Inferior parietal cortex (tissue), 1 donor: ENCODE measurements around the gene CCDC28B.
A peak's percentile ranks its signal among the peaks of the same experiment; 100 is the strongest.
"Not testable (repeated sequence)": the region's sequence is repeated elsewhere in the genome, so short reads cannot be mapped to it uniquely, and the experiment has no call there.

Experiments used
- DNase-seq: peaks from one replicate; pipeline ENCODE4 v3.0.0-alpha.2; 2016; ENCODE audit errors: extremely low spot score

Gene CCDC28B

DNA sequence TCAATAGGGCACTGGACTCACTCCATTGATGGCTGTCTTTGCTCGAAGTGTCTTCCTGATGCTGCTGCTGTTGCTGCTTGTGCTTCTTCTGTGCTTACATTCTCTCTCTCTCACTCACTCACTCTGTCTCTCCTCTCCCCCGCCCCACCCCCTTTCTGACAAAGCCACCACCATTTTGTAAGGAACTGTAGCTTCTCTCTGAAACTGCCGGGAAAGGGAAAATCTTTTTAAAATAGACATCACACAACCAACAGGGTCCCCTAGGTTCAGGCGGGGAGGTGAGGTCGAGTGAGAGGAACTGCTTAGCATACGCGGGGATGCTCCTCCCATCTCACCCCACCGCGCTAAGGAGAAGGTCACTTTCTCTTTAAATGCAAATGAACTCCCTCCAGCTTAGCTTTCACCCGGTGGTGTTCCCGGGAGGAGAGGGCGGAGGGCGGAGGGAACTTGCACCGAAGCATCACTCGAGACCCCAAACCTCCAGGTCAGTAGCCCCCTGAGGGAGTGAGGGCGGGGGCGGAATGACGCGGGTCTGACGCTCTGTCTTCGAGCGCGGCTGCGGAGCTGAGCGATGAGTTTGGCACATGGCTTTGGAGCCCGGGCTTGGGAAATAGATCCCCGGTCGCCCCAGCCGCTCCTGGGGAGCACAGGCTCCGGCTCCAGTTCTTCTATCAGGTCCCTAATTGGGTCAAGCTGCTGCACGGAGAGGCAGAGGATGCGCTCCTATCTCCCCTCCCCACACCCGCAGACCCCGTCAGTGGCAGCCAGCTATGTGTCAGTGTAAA lies at the start of gene CCDC28B:
Gene CCDC28B (plus strand): TSS at position 370 of the 785 bp plus-strand sequence. CDS start 1,341 bp downstream, outside the sequence.
- DNase-seq, result peak; percentile 66

DNA sequence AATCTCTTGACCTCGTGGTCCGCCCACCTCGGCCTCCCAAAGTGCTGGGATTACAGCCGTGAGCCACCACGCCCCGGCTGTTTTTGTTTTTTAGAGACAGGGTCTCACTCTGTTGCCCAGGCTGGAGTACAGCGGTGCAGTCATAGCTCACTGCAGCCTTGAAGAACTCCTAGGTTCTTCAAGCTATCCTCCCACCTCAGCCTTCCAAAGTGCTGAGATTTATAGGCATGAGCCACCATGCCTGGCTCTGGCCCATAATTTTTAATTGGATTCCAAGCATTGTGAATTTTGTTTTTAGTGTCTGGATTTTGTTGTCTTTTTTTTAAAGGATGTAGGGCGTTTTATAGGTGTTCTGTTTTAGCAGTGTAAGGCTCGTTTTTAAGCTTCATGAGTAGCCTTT lies 49.5 kb upstream of the CCDC28B start:
- DNase-seq, result no peak

DNA sequence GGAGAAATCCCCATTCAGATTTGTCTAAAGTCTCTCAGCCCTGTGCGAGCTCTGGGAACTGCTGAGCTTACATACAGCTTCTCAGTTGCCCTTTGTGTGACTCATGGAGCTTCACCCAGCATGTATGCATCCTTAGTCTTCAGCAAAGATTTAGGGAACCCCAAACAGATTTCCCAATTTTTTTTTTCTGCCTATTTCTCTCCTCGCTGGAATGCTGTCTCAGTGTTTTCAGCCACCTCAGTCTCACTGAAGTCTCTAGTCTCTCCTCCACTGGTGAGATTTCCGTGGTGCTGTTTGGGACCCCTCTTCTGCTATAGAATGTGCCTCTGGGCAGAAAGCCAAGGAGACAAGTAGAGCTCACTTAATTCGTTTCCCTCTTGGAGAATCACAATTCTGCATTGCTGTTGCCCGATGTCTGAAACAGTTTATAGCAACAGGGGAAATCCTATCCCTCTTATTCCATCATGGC lies 49.0 kb upstream of the CCDC28B start:
- DNase-seq, result no peak

DNA sequence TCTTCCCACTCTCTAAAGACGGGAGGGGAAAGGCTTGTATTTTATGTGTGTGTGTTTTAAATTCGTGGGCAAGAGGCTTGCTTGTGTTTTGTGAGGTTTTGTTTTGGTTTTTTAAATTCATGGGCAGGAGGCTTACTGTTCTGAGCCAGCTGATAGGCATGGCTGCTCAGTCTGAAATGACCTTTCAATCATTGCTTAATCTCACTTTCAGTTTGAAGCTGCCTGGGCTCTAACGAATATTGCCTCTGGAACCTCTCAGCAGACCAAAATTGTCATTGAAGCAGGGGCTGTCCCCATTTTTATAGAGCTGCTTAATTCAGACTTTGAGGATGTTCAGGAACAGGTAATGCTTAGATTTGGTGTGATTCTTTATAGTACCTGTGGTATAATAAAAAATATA lies 41.2 kb upstream of the CCDC28B start:
- no peak for DNase-seq

DNA sequence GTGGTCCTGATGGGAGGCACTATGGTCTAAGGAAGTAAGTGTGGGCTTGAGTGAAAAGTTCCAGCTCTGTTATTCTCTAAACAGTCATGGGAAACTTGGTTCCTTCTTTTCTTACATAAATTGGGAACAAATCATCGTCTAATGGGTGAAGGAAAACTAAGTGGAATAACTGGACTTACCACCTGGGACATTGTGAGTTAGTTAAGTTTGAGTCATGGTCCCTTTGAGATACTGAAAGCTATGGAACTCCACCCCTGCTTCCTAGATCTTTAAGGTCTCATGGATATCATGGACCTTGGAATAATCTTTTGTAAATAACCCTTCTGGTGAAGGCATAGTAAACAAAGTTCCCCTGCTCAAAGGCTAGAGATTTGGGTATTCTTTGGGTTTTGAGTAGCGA lies 37.0 kb upstream of the CCDC28B start:
- no peak for DNase-seq

DNA sequence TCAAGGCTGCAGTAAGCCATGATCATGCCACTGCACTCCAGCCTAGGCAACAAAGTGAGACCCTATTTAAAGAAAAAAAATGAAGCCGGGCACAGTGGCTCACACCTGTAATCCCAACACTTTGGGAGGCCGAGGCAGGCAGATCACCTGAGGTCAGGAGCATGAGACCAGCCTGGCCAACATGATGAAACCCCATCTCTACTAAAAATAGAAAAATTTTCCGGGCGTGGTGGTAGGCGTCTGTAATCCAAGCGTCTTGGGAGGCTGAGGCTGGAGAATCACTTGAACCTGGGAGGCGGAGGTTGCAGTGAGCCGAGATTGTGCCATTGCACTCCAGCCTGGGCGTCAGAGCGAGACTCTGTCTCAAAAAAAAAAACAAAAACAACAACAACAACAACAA lies 34.8 kb upstream of the CCDC28B start:
- not testable (repeated sequence) for DNase-seq

DNA sequence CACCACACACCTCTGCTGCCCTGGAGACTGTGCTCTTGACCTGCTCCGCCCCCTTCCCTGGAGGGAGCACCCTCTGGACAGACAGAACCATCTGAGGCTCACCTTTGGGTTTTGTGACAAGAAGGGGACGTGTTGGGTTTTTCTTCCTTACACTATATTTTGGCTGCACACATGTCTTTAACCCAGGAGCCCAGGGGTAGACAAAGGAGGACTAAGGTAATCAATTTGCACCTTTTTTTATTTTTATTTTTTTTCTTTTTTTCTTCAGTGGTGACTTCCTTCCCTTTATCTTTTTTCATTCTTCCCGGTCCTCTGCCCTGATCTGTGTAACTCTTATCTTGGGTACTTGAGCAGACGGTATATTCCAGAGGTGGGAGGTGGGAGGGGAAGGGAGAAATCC lies 29.4 kb upstream of the CCDC28B start:
- no peak for DNase-seq

DNA sequence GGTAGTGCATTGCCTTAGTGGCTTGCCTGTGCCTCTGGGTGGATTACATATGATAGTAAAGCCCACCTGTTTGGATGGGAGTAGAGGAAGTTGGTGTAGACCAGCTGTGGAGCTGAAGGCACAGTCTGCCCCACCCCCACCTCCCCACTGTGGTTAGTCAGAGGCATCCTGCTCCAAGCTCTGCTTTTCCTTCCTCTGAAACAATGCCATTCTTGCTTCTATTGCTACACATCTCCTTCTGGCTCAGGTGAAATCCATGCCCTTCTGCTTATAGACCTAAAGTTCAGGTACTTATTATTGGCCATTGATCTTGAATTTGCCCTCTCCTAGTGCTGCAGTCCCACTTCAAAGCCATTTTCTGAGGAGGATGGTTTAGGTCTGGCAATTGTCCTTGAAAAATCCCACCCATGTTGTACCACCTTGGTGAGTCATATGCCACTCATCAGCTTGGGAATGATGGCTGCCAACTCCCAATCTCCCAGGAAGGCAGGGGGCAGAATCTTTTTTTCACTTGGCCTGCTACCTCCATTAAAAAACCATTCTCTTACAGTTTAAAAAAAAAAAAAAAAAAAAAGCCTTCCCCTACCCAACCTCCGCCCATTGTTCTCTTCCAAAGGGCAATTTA lies 27.7 kb upstream of the CCDC28B start:
- DNase-seq, result no peak

DNA sequence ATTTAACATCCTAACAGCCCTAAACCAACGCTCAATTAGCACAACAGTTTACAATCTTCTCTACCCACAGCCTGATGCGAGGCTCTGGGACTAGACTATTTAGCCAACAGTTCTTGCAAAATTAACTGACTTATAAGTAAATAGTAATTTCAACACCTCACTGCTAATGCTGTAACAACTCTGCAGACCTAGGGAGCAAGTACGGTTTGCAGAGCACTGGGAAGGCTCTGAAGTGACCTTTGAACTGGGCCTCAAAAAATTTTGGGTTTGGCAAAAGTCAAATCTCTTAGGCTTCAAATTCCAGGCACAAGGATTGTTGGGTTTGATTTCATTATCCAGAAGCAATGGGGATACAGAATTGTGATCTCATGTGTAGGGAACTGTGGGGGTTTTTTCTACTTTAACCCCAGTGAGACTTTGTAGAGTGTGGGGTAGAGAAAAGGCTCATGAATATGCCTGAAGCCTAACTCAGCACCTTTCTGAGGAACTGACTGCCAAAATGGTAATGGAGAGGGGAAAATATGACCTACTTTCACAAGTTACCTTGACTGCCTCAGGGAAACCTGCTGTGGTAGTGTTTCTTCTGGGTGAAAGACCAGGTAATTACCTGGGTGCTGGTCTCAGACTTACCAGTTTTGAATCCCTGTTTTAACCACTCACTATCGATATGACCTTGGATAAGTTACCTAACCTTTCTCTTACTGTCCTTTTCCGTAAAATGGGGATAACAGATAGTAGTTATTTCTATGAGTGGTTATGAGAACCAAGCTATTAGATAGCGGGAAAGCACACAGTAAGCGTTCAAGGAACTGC lies 21.8 kb upstream of the CCDC28B start:
- no peak for DNase-seq

DNA sequence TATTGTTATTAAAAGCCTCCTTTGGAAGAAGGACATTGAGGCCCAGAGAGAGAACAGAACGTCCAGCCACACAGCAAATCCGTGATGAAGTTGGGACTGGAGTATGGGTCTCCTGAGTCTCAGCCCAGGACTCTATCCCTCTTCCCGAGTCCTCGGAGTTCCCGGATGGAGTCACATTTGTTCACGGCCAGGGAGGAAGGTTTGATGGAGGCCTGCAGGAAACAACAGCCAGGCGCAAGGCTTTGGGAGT lies 21.3 kb upstream of the CCDC28B start:
- DNase-seq, result no peak

DNA sequence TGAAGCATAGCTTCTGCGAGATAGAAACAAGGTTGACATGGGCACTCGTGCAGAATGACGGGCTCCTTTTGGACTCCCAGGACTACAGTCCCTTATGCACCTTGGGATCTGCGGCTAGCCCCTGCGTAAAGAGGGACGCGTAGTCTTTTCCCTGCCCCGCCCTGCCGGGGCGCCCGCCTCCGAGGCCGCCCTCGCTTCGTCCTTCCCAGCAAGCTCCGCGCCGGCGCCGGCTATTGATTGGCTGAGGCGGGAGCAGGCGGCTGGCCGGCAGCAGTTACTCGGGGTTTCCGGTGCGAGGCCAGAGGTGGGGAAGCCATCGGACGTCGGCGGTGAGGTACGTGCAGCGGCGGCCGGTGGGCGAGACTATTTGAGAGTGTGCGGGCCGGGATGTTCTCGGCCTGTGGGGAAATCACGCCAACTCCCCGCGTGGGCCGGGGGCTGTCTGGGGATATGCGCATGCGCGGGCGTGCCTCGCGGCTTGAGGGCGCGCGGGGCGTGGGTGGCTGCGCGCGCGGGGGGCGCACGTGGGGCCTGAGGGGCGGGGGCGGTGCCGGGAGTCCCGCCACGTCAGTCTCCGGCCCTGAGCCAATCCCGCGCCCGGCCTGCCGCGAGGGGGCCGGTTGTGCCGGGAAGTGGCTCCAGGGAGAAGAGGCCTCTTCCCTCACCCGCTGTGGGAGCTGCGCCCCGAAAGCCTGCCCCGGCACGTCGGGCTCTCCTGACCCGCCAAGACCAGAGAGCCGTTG lies 20.8 kb upstream of the CCDC28B start, which contains the start of gene TXLNA:
Gene TXLNA (plus strand): TSS at position 233 of the 743 bp plus-strand sequence. CDS start 671 bp downstream, outside the sequence.
- DNase-seq, result peak; percentile 92

DNA sequence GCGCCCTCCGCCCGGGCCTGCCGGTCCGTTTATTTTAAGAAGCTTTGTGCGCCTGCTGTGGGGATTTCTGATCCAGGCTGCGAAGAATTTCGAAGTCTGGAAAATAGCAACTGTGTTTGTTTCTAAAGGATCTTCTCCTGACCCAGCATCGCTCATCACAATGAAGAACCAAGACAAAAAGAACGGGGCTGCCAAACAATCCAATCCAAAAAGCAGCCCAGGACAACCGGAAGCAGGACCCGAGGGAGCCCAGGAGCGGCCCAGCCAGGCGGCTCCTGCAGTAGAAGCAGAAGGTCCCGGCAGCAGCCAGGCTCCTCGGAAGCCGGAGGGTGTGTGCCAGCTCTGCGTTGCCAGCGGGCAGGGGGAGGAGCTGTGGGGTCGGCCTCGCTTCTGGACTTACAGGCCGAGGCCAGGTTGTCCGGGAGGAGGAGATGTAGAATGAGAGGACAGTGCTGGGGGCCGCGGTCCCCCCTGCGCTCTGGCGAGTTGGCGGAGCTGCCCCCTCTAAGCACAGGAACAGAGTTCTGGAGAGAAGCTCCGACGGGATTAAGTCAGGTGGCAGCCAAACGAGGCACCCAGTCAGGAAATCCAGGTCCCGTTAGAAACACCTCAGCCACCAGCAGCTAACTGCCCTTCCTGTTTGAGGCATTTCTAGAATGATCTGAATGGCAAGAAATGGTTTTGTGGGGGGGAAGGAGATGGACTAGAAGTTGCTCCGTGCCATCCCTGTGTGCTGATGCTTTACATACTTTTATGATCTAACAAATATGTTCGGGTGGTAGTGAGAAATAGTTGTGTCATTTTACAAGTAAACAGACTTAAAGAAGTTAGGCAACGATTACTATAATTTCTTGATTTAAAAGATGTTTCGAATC lies 20.0 kb upstream of the CCDC28B start:
- DNase-seq, result no peak

DNA sequence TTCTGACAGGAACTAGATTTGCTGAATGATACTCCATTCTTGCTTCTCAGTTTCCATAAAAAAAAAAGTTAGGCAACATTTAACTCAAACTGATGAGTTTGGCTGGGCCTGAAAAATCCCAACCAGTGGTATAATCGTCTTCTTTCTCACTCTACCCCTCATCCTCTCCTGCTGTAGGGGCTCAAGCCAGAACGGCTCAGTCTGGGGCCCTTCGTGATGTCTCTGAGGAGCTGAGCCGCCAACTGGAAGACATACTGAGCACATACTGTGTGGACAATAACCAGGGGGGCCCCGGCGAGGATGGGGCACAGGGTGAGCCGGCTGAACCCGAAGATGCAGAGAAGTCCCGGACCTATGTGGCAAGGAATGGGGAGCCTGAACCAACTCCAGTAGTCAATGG lies 19.3 kb upstream of the CCDC28B start:
- DNase-seq, result no peak

DNA sequence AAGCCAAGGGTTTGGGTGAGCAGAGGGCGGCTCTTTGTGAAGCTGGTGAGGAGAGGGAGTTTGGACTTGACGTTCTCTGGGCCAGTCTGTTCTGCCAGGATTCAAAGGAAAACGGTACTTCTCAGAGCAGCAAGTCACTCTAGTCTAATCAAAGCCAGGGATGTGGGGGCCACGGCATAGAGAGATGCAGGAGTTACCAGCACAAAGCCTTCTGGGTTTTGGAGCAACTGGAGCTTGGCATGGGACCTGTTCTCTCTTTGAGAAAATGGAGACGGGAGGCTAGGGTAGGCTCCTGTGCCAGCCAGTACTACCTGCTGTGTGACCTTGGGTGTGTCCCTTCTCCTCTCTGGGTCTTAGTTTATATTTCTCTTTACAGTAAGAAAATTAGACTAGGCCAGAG lies 18.8 kb upstream of the CCDC28B start:
- DNase-seq, result no peak

DNA sequence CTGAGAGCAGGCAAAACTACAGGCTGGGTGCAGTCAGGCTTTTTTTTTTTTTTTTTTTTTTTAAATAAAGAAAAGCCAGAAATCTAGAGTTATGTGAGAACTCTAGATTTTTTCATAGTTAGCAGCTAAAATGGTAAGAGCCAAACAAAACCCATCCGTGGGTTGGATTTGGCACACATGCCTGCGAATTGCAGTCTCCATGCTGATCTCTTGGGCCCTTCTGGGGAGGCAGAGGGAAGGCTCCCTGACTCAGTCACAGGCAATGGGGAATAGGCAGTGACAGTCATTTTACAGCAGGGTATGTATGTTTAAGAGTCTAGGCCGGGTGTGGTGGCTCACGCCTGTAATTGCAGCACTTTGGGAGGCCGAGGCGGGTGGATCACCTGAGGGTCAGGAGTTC lies 18.3 kb upstream of the CCDC28B start:
- no peak for DNase-seq

DNA sequence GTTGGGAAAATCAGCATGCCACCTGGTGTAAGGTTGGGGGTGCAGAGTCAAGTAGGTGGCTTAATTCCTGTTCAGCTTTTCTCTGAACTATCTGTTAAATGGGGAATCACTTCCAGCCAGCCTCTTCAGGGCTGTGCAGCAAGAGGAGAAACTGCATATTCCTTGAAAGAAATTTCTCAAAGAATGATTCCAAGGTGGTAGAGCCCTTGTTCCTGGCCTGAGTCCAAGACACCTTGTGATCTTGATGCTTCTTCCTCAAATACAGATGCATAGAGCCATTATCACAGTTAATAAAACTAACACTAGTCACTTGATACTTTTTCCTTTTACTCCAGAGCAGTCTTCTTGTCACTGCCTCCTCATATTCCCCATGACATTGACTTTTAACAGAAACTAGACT lies 15.7 kb upstream of the CCDC28B start:
- no peak for DNase-seq

DNA sequence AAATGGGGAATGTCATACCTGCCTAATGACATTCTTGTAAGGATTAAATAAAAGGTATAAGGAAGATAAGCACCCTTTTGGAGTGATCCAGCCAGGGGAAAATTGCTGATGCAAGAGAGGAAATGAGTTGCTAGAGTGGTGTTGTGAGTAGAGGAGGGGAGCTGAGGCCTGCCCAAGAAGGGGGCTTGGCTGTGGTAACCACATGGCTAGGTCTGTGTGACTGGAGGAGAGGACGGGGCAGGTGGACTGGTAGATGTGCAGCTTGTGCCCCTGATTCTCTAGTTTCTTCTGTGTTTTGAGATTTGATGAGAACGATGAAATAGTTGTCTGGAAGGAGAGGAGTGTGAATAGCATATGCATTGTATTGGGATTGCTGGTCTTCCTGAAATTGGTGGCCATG lies 14.3 kb upstream of the CCDC28B start:
- DNase-seq, result no peak

DNA sequence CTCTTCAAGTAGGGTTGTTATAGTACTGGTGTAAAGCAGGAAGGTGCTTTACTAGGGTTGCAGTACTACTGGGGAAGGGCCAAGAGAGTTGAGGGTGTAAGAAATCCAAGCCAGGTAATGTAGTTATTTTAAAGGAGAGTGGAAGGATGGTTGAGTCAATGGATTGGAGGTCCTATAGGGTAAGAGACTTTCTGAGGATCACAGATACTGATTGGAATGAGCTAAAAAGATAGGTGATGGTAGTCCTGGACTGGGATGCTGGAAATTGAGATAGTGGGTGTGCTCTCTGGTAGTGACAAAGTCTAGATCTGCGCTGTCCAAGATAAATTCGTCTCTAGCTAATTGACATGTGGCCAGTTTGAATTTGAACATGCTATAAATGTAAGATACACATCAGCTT lies 13.9 kb upstream of the CCDC28B start:
- no peak for DNase-seq

DNA sequence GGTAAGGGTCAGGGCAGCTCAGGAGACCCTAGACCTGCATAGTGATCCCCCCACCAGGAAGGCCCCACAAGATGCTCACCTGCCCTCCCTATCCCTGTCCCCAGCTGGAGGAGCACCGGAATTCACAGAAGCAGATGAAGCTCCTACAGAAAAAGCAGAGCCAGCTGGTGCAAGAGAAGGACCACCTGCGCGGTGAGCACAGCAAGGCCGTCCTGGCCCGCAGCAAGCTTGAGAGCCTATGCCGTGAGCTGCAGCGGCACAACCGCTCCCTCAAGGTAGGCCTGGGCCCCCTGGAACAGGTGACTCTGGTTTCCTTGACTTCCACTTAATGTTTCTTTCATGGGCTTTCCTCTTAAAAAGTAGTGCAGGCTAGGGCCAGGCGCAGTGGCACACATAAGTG lies 12.5 kb upstream of the CCDC28B start:
- no peak for DNase-seq

DNA sequence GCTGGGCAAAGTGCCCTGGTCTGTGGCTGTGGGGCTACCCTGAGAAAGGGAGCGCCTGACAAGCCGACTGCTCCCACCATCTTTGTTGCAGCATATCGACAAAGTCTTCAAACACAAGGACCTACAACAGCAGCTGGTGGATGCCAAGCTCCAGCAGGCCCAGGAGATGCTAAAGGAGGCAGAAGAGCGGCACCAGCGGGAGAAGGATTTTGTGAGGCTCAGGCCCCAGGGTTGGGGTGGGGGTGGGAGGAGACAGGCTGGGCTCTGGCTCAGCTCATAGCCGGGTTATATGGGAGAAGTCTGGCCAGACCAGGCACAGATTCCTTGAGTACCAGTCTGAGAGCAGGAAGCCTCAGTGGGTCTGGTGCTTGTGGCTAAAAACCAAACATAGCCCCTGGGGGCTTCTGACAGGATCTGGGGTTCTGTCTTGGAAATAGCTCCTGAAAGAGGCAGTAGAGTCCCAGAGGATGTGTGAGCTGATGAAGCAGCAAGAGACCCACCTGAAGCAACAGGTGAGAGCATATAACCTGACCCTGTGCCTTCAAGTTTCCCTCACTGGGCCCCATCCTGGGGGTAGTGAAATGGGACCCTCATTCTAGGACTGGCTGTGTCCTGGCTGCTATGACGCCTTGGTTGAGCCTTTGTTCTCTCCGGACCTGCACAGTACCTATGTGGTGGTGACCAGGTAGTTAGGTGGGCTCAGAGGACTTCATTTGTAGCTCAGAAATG lies 8.0 kb upstream of the CCDC28B start:
- no peak for DNase-seq
